ENCODE data around the gene ITPR2. TPM values are rescaled to one million over a fixed set of nuclear protein-coding genes. Genes with fewer than 3 reads are reported as not detected.
A peak's percentile ranks its signal among the peaks of the same experiment; 100 is the strongest.

The ITPR2 gene
- total and polyA plus RNA-seq, 2 donors: 8.8 to 34.0 TPM

- peaks cover 0 to 2% of the 10 kb centered on the region in 2 donors for H3K9me3 ChIP-seq (ENCODE audit: control insufficient read depth in 2 of 2, insufficient read depth in 1 of 2, low read length in 1 of 2)
- no peaks in the 10 kb centered on the region for H3K27me3 ChIP-seq (ENCODE audit: control insufficient read depth in 2 of 2, insufficient read depth in 1 of 2, low read length in 1 of 2)
- H3K27ac ChIP-seq (ENCODE audit: low read depth in 1 of 2, low read length in 1 of 2): peak overlapping the region; percentile 58 to 94
- peaks cover 0 to 15% of the 10 kb centered on the region in 2 donors for H3K36me3 ChIP-seq (ENCODE audit: control insufficient read depth in 2 of 2, insufficient read depth in 2 of 2, low read length in 1 of 2)
- WGBS: 28% methylated on average over 7 of the region's 7 CpGs
- H3K4me1 ChIP-seq (ENCODE audit: control insufficient read depth in 2 of 2, insufficient read depth in 2 of 2, low read length in 2 of 2): peaks cover 17 to 25% of the 10 kb centered on the region in 2 donors
- no peak overlapping the region for H3K4me3 ChIP-seq (ENCODE audit: low read length in 2 of 2)
- peak in 1 of 9 donors; percentile 59 for DNase-seq (ENCODE audit: low read depth in 6 of 9, low spot score in 9 of 9)
These were observed 82.3 kb downstream of the ITPR2 start for GRCh38 chr12:26750531-26751175.

GRCh38 chr12:26749781-26750180, 83.2 kb downstream of the ITPR2 start:
- Histone ChIP-seq H3K9me3 (ENCODE audit: control insufficient read depth in 2 of 2, insufficient read depth in 1 of 2, low read length in 1 of 2) (peaks cover 0 to 2% of the 10 kb centered on the region in 2 donors), H3K4me1 (ENCODE audit: control insufficient read depth in 2 of 2, insufficient read depth in 2 of 2, low read length in 2 of 2) (peaks cover 17 to 31% of the 10 kb centered on the region in 2 donors), H3K27me3 (ENCODE audit: control insufficient read depth in 2 of 2, insufficient read depth in 1 of 2, low read length in 1 of 2) (no peaks in the 10 kb centered on the region), H3K27ac (ENCODE audit: low read depth in 1 of 2, low read length in 1 of 2) (peak overlapping the region in 1 of 2 donors; percentile 94), H3K36me3 (ENCODE audit: control insufficient read depth in 2 of 2, insufficient read depth in 2 of 2, low read length in 1 of 2) (peaks cover 0 to 15% of the 10 kb centered on the region in 2 donors), H3K4me3 (ENCODE audit: low read length in 2 of 2) (no peak overlapping the region)
- DNase-seq (ENCODE audit: low read depth in 6 of 9, low spot score in 9 of 9): peak in 1 of 9 donors; percentile 61

- Histone ChIP-seq H3K36me3 (ENCODE audit: control insufficient read depth in 2 of 2, insufficient read depth in 2 of 2, low read length in 1 of 2) (peaks cover 0 to 15% of the 10 kb centered on the region in 2 donors), H3K9me3 (ENCODE audit: control insufficient read depth in 2 of 2, insufficient read depth in 1 of 2, low read length in 1 of 2) (peaks cover 0 to 2% of the 10 kb centered on the region in 2 donors), H3K27ac (ENCODE audit: low read depth in 1 of 2, low read length in 1 of 2) (peak overlapping the region in 1 of 2 donors; percentile 94), H3K4me1 (ENCODE audit: control insufficient read depth in 2 of 2, insufficient read depth in 2 of 2, low read length in 2 of 2) (peaks cover 17 to 38% of the 10 kb centered on the region in 2 donors), H3K27me3 (ENCODE audit: control insufficient read depth in 2 of 2, insufficient read depth in 1 of 2, low read length in 1 of 2) (no peaks in the 10 kb centered on the region), H3K4me3 (ENCODE audit: low read length in 2 of 2) (no peak overlapping the region)
- WGBS: 56% methylated on average over 4 of the region's 4 CpGs
- peak in 1 of 9 donors; percentile 30 for DNase-seq (ENCODE audit: low read depth in 6 of 9, low spot score in 9 of 9)
These were observed 84.1 kb downstream of the ITPR2 start for GRCh38 chr12:26748741-26749431.

- H3K4me3 ChIP-seq (ENCODE audit: low read length in 2 of 2): no peak overlapping the region
- H3K9me3 ChIP-seq (ENCODE audit: control insufficient read depth in 2 of 2, insufficient read depth in 1 of 2, low read length in 1 of 2): peaks cover 0 to 2% of the 10 kb centered on the region in 2 donors
- H3K27me3 ChIP-seq (ENCODE audit: control insufficient read depth in 2 of 2, insufficient read depth in 1 of 2, low read length in 1 of 2): no peaks in the 10 kb centered on the region
- 91% methylated on average over 2 of the region's 2 CpGs for WGBS
- DNase-seq (ENCODE audit: low read depth in 6 of 9, low spot score in 9 of 9): no peak
- peaks cover 0 to 10% of the 10 kb centered on the region in 2 donors for H3K36me3 ChIP-seq (ENCODE audit: control insufficient read depth in 2 of 2, insufficient read depth in 2 of 2, low read length in 1 of 2)
- H3K4me1 ChIP-seq (ENCODE audit: control insufficient read depth in 2 of 2, insufficient read depth in 2 of 2, low read length in 2 of 2): peaks cover 17 to 38% of the 10 kb centered on the region in 2 donors
- peak overlapping the region in 1 of 2 donors; percentile 39 for H3K27ac ChIP-seq (ENCODE audit: low read depth in 1 of 2, low read length in 1 of 2)
These were observed 84.6 kb downstream of the ITPR2 start for GRCh38 chr12:26748412-26748740.

GRCh38 chr12:26746121-26746714, 86.8 kb downstream of the ITPR2 start:
- Histone ChIP-seq H3K4me3 (ENCODE audit: low read length in 2 of 2) (no peak overlapping the region), H3K4me1 (ENCODE audit: control insufficient read depth in 2 of 2, insufficient read depth in 2 of 2, low read length in 2 of 2) (peaks cover 17 to 35% of the 10 kb centered on the region in 2 donors), H3K27me3 (ENCODE audit: control insufficient read depth in 2 of 2, insufficient read depth in 1 of 2, low read length in 1 of 2) (no peaks in the 10 kb centered on the region), H3K27ac (ENCODE audit: low read depth in 1 of 2, low read length in 1 of 2) (peak overlapping the region; percentile 2 to 82), H3K36me3 (ENCODE audit: control insufficient read depth in 2 of 2, insufficient read depth in 2 of 2, low read length in 1 of 2) (peaks cover 4 to 7% of the 10 kb centered on the region in 2 donors), H3K9me3 (ENCODE audit: control insufficient read depth in 2 of 2, insufficient read depth in 1 of 2, low read length in 1 of 2) (no peaks in the 10 kb centered on the region)
- 90% methylated on average over 4 of the region's 4 CpGs for whole genome bisulfite sequencing
- DNase-seq (ENCODE audit: low read depth in 6 of 9, low spot score in 9 of 9): peak in 1 of 9 donors; percentile 32

GRCh38 chr12:26744697-26745440, 88.1 kb downstream of the ITPR2 start:
- no peaks in the 10 kb centered on the region for H3K9me3 ChIP-seq (ENCODE audit: control insufficient read depth in 2 of 2, insufficient read depth in 1 of 2, low read length in 1 of 2)
- WGBS: 78% methylated on average over 8 of the region's 8 CpGs
- H3K4me1 ChIP-seq (ENCODE audit: control insufficient read depth in 2 of 2, insufficient read depth in 2 of 2, low read length in 2 of 2): peaks cover 8 to 24% of the 10 kb centered on the region in 2 donors
- DNase-seq (ENCODE audit: low read depth in 6 of 9, low spot score in 9 of 9): peak in 1 of 9 donors; percentile 52
- peaks cover 4 to 7% of the 10 kb centered on the region in 2 donors for H3K36me3 ChIP-seq (ENCODE audit: control insufficient read depth in 2 of 2, insufficient read depth in 2 of 2, low read length in 1 of 2)
- no peak overlapping the region for H3K4me3 ChIP-seq (ENCODE audit: low read length in 2 of 2)
- H3K27ac ChIP-seq (ENCODE audit: low read depth in 1 of 2, low read length in 1 of 2): peak overlapping the region in 1 of 2 donors; percentile 82
- H3K27me3 ChIP-seq (ENCODE audit: control insufficient read depth in 2 of 2, insufficient read depth in 1 of 2, low read length in 1 of 2): no peaks in the 10 kb centered on the region

- Histone ChIP-seq H3K27ac (ENCODE audit: low read depth in 1 of 2, low read length in 1 of 2) (peak overlapping the region in 1 of 2 donors; percentile 5), H3K4me1 (ENCODE audit: control insufficient read depth in 2 of 2, insufficient read depth in 2 of 2, low read length in 2 of 2) (peaks cover 8 to 24% of the 10 kb centered on the region in 2 donors), H3K36me3 (ENCODE audit: control insufficient read depth in 2 of 2, insufficient read depth in 2 of 2, low read length in 1 of 2) (peaks cover 4 to 7% of the 10 kb centered on the region in 2 donors), H3K4me3 (ENCODE audit: low read length in 2 of 2) (no peak overlapping the region), H3K27me3 (ENCODE audit: control insufficient read depth in 2 of 2, insufficient read depth in 1 of 2, low read length in 1 of 2) (no peaks in the 10 kb centered on the region), H3K9me3 (ENCODE audit: control insufficient read depth in 2 of 2, insufficient read depth in 1 of 2, low read length in 1 of 2) (no peaks in the 10 kb centered on the region)
- DNase-seq (ENCODE audit: low read depth in 6 of 9, low spot score in 9 of 9): no peak
- WGBS: 99% methylated on average over 5 of the region's 5 CpGs
These were observed 88.9 kb downstream of the ITPR2 start for GRCh38 chr12:26744042-26744626.

- no peak overlapping the region for H3K4me3 ChIP-seq (ENCODE audit: low read length in 2 of 2)
- H3K27me3 ChIP-seq (ENCODE audit: control insufficient read depth in 2 of 2, insufficient read depth in 1 of 2, low read length in 1 of 2): no peaks in the 10 kb centered on the region
- no peak overlapping the region for H3K27ac ChIP-seq (ENCODE audit: low read depth in 1 of 2, low read length in 1 of 2)
- DNase-seq (ENCODE audit: low read depth in 6 of 9, low spot score in 9 of 9): no peak
- H3K9me3 ChIP-seq (ENCODE audit: control insufficient read depth in 2 of 2, insufficient read depth in 1 of 2, low read length in 1 of 2): no peaks in the 10 kb centered on the region
- H3K4me1 ChIP-seq (ENCODE audit: control insufficient read depth in 2 of 2, insufficient read depth in 2 of 2, low read length in 2 of 2): peaks cover 8 to 22% of the 10 kb centered on the region in 2 donors
- peaks cover 4 to 6% of the 10 kb centered on the region in 2 donors for H3K36me3 ChIP-seq (ENCODE audit: control insufficient read depth in 2 of 2, insufficient read depth in 2 of 2, low read length in 1 of 2)
- 94% methylated on average over 6 of the region's 6 CpGs for WGBS
These were observed 91.3 kb downstream of the ITPR2 start for GRCh38 chr12:26741584-26742227.

All from thymus (tissue), 11 donors.